ENCODE results near the gene TMEM190.
"Not testable (repeated sequence)": the region's sequence is repeated elsewhere in the genome, so short reads cannot be mapped to it uniquely, and the experiment has no call there.

TMEM190 gene

GRCh38 chr19:55376241-55376933 lies at the start of gene TMEM190:
TMEM190 (plus strand) TSS chr19:55376826; CDS start chr19:55376854, 28 bp downstream.
- H3K4me1 ChIP-seq (ENCODE audit: insufficient read depth, low read length), result peaks cover 48% of the 10 kb centered on the region
- peak within 1 kb of the TSS; percentile 53; the same call in 1 of the 2 replicates for H3K9ac ChIP-seq (ENCODE audit: low read depth, low read length)
- no peaks in the 10 kb centered on the region for H3K9me3 ChIP-seq (ENCODE audit: control insufficient read depth, insufficient read depth, low read length)
- no peaks in the 10 kb centered on the region for H3K36me3 ChIP-seq (ENCODE audit: insufficient read depth, low read length)

DNA sequence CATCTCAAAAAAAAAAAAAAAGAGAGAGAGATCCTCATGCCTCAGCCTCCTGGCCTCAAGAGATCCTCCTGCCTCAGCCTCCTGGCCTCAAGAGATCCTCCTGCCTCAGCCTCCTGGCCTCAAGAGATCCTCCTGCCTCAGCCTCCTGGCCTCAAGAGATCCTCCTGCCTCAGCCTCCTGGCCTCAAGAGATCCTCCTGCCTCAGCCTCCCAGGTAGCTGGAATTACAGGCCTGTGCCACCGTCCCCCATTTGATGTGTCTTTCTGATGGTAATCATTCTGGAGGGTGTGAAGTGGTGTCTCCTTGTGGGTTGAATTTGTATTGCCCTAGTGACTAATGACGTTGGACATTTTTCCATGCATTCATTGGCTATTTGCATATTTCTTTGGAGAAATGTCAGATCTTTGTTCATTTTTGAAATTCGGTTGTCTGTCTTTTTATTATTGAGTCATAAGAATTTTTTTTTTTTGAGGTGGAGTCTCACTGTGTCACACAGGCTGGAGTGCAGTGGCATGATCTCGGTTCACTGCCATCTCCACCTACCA lies 47.8 kb upstream of the TMEM190 start:
- H3K9ac ChIP-seq (ENCODE audit: low read depth, low read length); H3K36me3 ChIP-seq (ENCODE audit: insufficient read depth, low read length); H3K4me1 ChIP-seq (ENCODE audit: insufficient read depth, low read length); H3K9me3 ChIP-seq (ENCODE audit: control insufficient read depth, insufficient read depth, low read length): not testable (repeated sequence)

DNA sequence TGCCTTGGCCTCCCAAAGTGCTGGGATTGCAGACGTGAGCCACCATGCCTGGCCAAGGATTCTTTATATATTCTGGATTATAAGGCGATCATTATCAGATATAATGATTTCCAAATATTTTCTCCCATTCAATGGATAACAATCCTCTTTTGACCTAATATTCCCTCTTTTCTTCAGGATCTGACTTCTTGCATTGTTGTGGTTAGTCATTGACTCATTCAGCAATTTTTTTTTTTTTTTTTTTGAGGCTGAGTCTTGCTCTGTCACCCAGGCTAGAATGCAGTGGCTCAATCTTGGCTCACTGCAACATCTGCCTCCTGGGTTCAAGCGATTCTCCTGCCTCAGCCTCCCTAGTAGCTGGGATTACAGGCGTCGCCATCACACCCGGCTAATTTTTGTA lies 46.8 kb upstream of the TMEM190 start:
- H3K9ac ChIP-seq (ENCODE audit: low read depth, low read length); H3K9me3 ChIP-seq (ENCODE audit: control insufficient read depth, insufficient read depth, low read length); H3K36me3 ChIP-seq (ENCODE audit: insufficient read depth, low read length): not testable (repeated sequence)

GRCh38 chr19:55333870-55334269 lies 42.8 kb upstream of the TMEM190 start:
- H3K9ac ChIP-seq (ENCODE audit: low read depth, low read length), result no peak overlapping the region
- H3K36me3 ChIP-seq (ENCODE audit: insufficient read depth, low read length), result no peaks in the 10 kb centered on the region
- no peaks in the 10 kb centered on the region; the same call in 1 of the 2 replicates for H3K4me1 ChIP-seq (ENCODE audit: insufficient read depth, low read length)
- no peaks in the 10 kb centered on the region for H3K9me3 ChIP-seq (ENCODE audit: control insufficient read depth, insufficient read depth, low read length)

More for the DNA sequence above, 46.8 kb upstream of the TMEM190 start:
- H3K4me1 ChIP-seq (ENCODE audit: insufficient read depth, low read length), result not testable (repeated sequence)

GRCh38 chr19:55336101-55336500 lies 40.5 kb upstream of the TMEM190 start:
- H3K9me3 ChIP-seq (ENCODE audit: control insufficient read depth, insufficient read depth, low read length), result no peaks in the 10 kb centered on the region
- no peaks in the 10 kb centered on the region for H3K36me3 ChIP-seq (ENCODE audit: insufficient read depth, low read length)
- no peaks in the 10 kb centered on the region; the same call in 1 of the 2 replicates for H3K4me1 ChIP-seq (ENCODE audit: insufficient read depth, low read length)

GRCh38 chr19:55339105-55339888 lies 37.3 kb upstream of the TMEM190 start, which contains the start of gene KMT5C:
KMT5C (plus strand) TSS chr19:55339876; CDS start chr19:55341937, 2,061 bp downstream.
- H3K4me1 ChIP-seq (ENCODE audit: insufficient read depth, low read length), result peaks cover 4% of the 10 kb centered on the region; the same call in 1 of the 2 replicates
- peak within 1 kb of the TSS; percentile 88 for H3K9ac ChIP-seq (ENCODE audit: low read depth, low read length)
- no peaks in the 10 kb centered on the region for H3K9me3 ChIP-seq (ENCODE audit: control insufficient read depth, insufficient read depth, low read length)
- peaks cover 5% of the 10 kb centered on the region; the same call in 1 of the 2 replicates for H3K36me3 ChIP-seq (ENCODE audit: insufficient read depth, low read length)

More at GRCh38 chr19:55336101-55336500, 40.5 kb upstream of the TMEM190 start:
- no peak overlapping the region for H3K9ac ChIP-seq (ENCODE audit: low read depth, low read length)

DNA sequence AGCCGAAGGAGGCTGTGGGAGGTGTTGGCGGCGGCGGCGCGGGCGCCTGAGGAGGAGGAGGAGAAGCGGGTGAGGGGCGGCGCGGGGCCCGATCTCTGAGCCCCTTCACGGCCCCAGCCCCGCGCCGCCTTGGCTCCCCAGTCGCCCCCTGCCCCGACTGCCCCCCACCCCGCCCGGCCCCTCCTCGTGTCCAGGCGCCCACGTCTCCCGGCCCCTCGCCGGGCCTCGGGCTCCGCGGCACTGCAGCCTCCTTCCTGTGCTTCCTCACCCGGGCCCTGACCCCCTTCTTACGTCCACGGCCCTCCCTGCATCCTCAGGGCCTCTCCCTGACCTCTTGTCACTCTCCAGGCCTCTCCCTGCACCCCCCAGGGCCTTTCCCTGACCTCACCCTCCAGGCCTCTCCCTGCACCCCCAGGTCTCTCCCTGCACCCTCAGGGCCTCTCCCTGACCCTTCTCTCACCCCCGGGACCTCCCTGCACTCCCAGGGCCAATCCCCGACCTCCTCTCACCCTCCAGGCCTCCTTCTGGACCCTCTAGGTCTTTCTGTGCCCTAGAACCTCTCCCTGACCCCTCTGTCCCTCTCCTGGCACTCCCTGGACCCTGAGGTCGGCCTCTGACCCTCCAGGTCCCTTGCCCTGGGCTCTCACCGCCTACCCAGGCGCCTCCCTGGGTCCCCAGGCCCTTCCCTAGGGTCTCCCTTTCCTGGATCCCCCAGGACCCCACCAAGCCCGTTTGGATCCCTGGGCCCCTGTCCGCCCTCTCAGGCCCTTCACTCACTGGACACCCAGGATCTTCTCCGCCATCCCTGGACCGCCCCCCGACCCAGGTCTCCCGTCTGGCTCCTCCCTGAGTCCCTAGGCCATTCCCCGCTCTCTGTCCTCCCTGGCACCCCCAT lies 36.5 kb upstream of the TMEM190 start:
- H3K36me3 ChIP-seq (ENCODE audit: insufficient read depth, low read length), result peaks cover 9% of the 10 kb centered on the region; the same call in 1 of the 2 replicates
- peak overlapping the region; percentile 88 for H3K9ac ChIP-seq (ENCODE audit: low read depth, low read length)
- H3K9me3 ChIP-seq (ENCODE audit: control insufficient read depth, insufficient read depth, low read length), result no peaks in the 10 kb centered on the region
- H3K4me1 ChIP-seq (ENCODE audit: insufficient read depth, low read length), result peaks cover 4% of the 10 kb centered on the region; the same call in 1 of the 2 replicates

DNA sequence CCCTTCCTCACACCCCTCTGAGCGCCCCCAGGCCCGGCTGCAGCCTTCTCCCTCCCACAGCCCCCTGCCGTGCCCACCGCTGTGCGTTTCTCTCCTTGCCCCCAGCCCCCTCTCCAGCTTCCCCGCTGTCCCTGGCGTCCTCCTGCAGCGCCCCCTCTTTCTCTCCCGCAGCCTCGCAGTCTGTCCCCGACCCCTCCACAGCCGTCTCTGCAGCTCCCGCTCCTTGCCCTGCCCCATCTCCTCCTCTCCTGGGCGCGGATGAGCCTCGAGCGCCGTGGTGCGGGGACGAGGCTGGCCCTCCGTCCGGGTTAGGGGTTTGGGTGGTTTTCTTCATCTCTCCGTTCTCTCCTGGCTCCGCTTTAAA lies 35.9 kb upstream of the TMEM190 start:
- Histone ChIP-seq H3K4me1 (ENCODE audit: insufficient read depth, low read length) (peaks cover 10% of the 10 kb centered on the region; the same call in 1 of the 2 replicates), H3K36me3 (ENCODE audit: insufficient read depth, low read length) (peaks cover 9% of the 10 kb centered on the region; the same call in 1 of the 2 replicates), H3K9ac (ENCODE audit: low read depth, low read length) (peak overlapping the region; percentile 88), H3K9me3 (ENCODE audit: control insufficient read depth, insufficient read depth, low read length) (no peaks in the 10 kb centered on the region)

DNA sequence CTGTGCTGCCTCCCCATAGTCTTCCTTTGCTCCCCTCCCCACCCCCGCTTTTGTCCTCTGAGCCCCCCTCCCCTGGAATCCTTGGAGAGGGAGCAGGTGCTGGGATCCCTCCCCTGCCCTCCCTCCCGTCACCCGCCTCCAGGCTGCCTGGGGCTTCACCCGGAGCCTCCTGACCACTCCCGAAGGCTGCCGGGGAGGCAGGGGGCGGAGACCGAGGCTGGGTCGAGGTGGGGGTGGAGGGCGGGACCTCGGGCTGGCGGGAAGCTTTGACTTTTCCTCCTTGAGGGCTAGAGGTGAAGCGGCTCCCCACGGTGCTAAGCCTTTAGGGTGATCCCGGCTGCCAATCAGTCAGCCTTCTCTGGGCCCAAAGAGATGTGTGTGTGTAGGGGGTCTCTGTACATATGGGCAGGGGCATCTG lies 35.4 kb upstream of the TMEM190 start:
- Histone ChIP-seq H3K4me1 (ENCODE audit: insufficient read depth, low read length) (peaks cover 11% of the 10 kb centered on the region; the same call in 1 of the 2 replicates), H3K9ac (ENCODE audit: low read depth, low read length) (peak overlapping the region; percentile 88), H3K9me3 (ENCODE audit: control insufficient read depth, insufficient read depth, low read length) (no peaks in the 10 kb centered on the region), H3K36me3 (ENCODE audit: insufficient read depth, low read length) (peaks cover 9% of the 10 kb centered on the region; the same call in 1 of the 2 replicates)

DNA sequence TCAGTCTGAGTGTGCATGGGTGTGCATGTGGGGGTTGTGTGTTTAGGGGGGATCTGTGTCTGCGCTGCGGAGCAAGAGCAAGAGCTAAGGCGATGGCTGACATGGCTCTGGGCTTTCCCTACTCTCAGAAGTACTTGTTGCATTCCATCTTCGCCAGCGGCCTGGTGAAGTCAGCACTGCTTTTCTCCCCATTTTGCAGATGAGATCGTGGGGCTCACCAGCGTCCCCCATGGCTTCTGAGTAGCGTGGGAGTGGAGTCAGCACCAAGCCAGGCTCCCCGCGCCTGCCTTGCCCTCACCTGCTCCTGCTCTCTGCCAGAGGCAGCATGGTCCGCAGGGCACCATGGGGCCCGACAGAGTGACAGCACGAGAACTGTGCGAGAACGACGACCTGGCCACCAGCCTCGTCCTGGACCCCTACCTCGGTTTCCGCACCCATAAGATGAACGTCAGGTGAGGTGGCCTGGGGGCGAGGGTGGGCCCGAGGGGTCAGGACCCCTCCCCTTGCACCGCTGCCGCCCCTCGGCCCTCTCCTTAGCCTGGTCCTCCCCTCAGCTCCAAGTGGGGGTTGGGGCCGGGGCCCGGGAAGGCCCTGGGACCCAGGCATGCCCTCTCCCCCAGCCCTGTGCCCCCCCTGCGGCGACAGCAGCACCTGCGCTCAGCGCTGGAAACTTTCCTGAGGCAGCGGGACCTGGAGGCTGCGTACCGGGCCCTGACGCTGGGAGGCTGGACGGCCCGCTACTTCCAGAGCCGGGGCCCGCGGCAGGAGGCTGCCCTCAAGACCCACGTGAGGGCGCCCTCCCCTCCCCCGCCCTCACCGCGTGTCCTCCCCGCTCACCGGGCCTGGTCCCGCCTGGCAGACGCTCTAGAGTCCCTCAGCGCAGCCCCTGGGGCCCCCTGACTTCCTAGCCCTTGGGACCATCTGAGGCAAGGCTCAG lies 34.8 kb upstream of the TMEM190 start:
- Histone ChIP-seq H3K36me3 (ENCODE audit: insufficient read depth, low read length) (peaks cover 9% of the 10 kb centered on the region; the same call in 1 of the 2 replicates), H3K9ac (ENCODE audit: low read depth, low read length) (peak overlapping the region; percentile 16; the same call in 1 of the 2 replicates), H3K9me3 (ENCODE audit: control insufficient read depth, insufficient read depth, low read length) (no peaks in the 10 kb centered on the region), H3K4me1 (ENCODE audit: insufficient read depth, low read length) (peaks cover 11% of the 10 kb centered on the region; the same call in 1 of the 2 replicates)

GRCh38 chr19:55344444-55344843 lies 32.2 kb upstream of the TMEM190 start:
- peaks cover 9% of the 10 kb centered on the region; the same call in 1 of the 2 replicates for H3K36me3 ChIP-seq (ENCODE audit: insufficient read depth, low read length)
- H3K4me1 ChIP-seq (ENCODE audit: insufficient read depth, low read length), result peaks cover 26% of the 10 kb centered on the region; the same call in 1 of the 2 replicates
- H3K9ac ChIP-seq (ENCODE audit: low read depth, low read length), result no peak overlapping the region
- H3K9me3 ChIP-seq (ENCODE audit: control insufficient read depth, insufficient read depth, low read length), result no peaks in the 10 kb centered on the region

DNA sequence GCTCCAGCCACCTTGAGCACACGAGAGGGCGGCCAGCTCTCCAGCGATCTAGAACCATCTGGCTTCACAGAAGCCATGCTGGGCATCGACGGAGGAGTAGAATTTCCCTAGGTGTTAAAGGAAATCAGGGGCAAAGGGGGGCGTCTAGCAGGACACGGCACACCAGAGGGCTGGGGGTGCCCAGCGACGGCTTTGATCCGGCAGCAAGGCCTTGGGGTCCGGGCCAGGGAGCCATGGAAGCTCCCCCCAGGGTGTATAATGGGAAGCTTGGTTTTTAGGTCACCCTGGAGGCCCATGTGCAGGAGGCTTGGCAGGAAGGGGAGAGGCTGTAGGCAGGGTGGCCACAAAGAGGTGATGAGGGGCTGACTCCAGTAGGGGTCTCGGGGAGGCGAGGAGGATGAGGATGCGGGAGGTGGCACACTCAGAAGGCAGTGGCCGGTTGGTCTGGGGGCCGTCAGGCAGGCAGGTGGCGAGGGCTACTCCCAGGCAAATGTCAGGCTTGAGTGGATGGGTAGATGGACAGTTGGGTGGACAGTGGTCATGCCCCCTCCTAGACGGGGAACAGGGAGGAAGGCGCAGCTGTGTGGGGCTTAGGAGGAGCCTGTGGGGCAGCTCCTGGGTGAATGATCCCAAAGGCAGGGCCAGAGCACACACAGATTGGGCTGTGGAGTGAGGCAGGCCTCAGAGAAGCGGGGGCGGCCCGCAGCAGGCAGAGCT lies 31.4 kb upstream of the TMEM190 start:
- Histone ChIP-seq H3K4me1 (ENCODE audit: insufficient read depth, low read length) (peaks cover 31% of the 10 kb centered on the region; the same call in 1 of the 2 replicates), H3K36me3 (ENCODE audit: insufficient read depth, low read length) (peaks cover 9% of the 10 kb centered on the region; the same call in 1 of the 2 replicates), H3K9me3 (ENCODE audit: control insufficient read depth, insufficient read depth, low read length) (no peaks in the 10 kb centered on the region), H3K9ac (ENCODE audit: low read depth, low read length) (no peak overlapping the region)

Data from ES-I3 (cell line).